Fibroblast of lung (primary cell): Measurements from ENCODE around the gene OR52B6. TPM values are rescaled to one million over a fixed set of nuclear protein-coding genes. Genes with fewer than 3 reads are reported as not detected.
A peak's percentile ranks its signal among the peaks of the same experiment; 100 is the strongest.

ENCODE experiments used
- DNase-seq, 2 donors: peaks; one replicate each; pipeline versions ENCODE4 v3.0.0 to v3.0.0-alpha.2; 2010; ENCODE audit warnings: low read depth in 2 of 2
- H2AFZ ChIP-seq: 2 replicates; pipeline ENCODE4 v1.5.1; 2012; ENCODE audit warnings: low read length, control low read depth, inconsistent platforms
- H3K27ac ChIP-seq: 2 replicates; pipeline ENCODE4 v1.5.1; 2011; ENCODE audit warnings: low read length, control low read depth; ENCODE audit not compliant: insufficient read depth
- H3K27me3 ChIP-seq: 2 replicates; pipeline ENCODE4 v1.5.1; 2011; ENCODE audit warnings: mild to moderate bottlenecking, low read length; ENCODE audit not compliant: control insufficient read depth, insufficient read depth
- H3K36me3 ChIP-seq: 2 replicates; pipeline ENCODE4 v1.5.1; 2011; ENCODE audit warnings: low read length; ENCODE audit not compliant: control insufficient read depth, insufficient read depth
- H3K4me1 ChIP-seq: 2 replicates; pipeline ENCODE4 v1.5.1; 2011; ENCODE audit warnings: low read length; ENCODE audit not compliant: control insufficient read depth, insufficient read depth; ENCODE audit errors: extremely low read depth
- H3K4me2 ChIP-seq: 2 replicates; pipeline ENCODE4 v1.5.1; 2011; ENCODE audit warnings: low read length, control low read depth; ENCODE audit not compliant: insufficient read depth; ENCODE audit errors: extremely low read depth
- H3K4me3 ChIP-seq, 4 experiments: fragments of 200-600 bp in 1 of 4; sonication (generic) in 1 of 4; replicated peaks in 1 of 4; 2 replicates each; pipeline ENCODE4 v1.5.1; 2011 to 2016; ENCODE audit warnings: low read length in 4 of 4, low read depth in 3 of 4, mild to moderate bottlenecking in 3 of 4, control low read depth in 2 of 4, inconsistent platforms in 1 of 4, mixed read lengths in 1 of 4; ENCODE audit not compliant: insufficient read depth in 1 of 4; ENCODE audit errors: control extremely low read depth in 1 of 4
- H3K79me2 ChIP-seq: 2 replicates; pipeline ENCODE4 v1.5.1; 2012; ENCODE audit warnings: mild to moderate bottlenecking, low read length, inconsistent platforms; ENCODE audit not compliant: control insufficient read depth, insufficient read depth
- H3K9ac ChIP-seq: 2 replicates; pipeline ENCODE4 v1.5.1; 2011; ENCODE audit warnings: mild to moderate bottlenecking, low read length, control low read depth; ENCODE audit not compliant: insufficient read depth
- H3K9me3 ChIP-seq: 2 replicates; pipeline ENCODE4 v1.5.1; 2012; ENCODE audit warnings: low read depth, low read length; ENCODE audit not compliant: control insufficient read depth, insufficient read depth
- H4K20me1 ChIP-seq: 2 replicates; pipeline ENCODE4 v1.5.1; 2011; ENCODE audit warnings: low read length; ENCODE audit not compliant: control insufficient read depth, insufficient read depth; ENCODE audit errors: extremely low read depth
- CTCF ChIP-seq, 2 donors: IDR thresholded peaks in 1 of 2; conservative IDR thresholded peaks in 1 of 2; 1 replicate in 1 of 2; 2 replicates in 1 of 2; pipeline ENCODE4 v1.5.1; 2011 to 2012; ENCODE audit warnings: low read length in 2 of 2, control low read depth in 1 of 2, inconsistent platforms in 1 of 2, low read depth in 1 of 2, mild to moderate bottlenecking in 1 of 2
- EZH2 ChIP-seq: IDR thresholded peaks from 2 replicates; pipeline ENCODE4 v1.5.1; 2012; ENCODE audit warnings: low read length, control low read depth, mild to moderate bottlenecking; ENCODE audit errors: missing control alignments
- polyA plus RNA-seq, 2 donors: library from polyadenylated mRNA; depleted of rRNA in 1 of 2; stranded (reverse) in 1 of 2; unstranded in 1 of 2; fragments of >200 nt; gene quantifications; 2 replicates each; pipeline ENCODE4 v1.2.1, GENCODE V29; 2011 to 2012; ENCODE audit warnings: missing spikeins in 1 of 2
- total RNA-seq: library from RNA; depleted of rRNA; stranded (reverse); fragments of >200 nt; gene quantifications from 2 replicates; pipeline ENCODE4 v1.2.1, GENCODE V29; 2014

OR52B6 gene
- total and polyA plus RNA-seq, 2 donors (not counting 1 experiment from before 2014, with no cell fraction given) = not detected

- Histone ChIP-seq H4K20me1 (no peaks in the 10 kb centered on the region), H3K9me3 (no peaks in the 10 kb centered on the region), H3K36me3 (no peaks in the 10 kb centered on the region), H3K27ac (no peak overlapping the region), H3K9ac (no peak overlapping the region), H3K79me2 (no peaks in the 10 kb centered on the region), H3K4me3 (no peak overlapping the region), H3K27me3 (no peaks in the 10 kb centered on the region), H2AFZ (no peak overlapping the region), H3K4me2 (no peak overlapping the region), H3K4me1 (no peaks in the 10 kb centered on the region)
- no peak for DNase-seq
- TF ChIP-seq EZH2 (no peak), CTCF (conservative IDR thresholded peaks at IDR 0.05 in 1 of 2, IDR thresholded peaks at IDR 0.05 in 1 of 2; ENCODE audit: low read depth in 1 of 2, low read length in 2 of 2) (no peak)
Observed at GRCh38 chr11:5591613-5592012, 10.9 kb downstream of the OR52B6 start.

GRCh38 chr11:5592615-5593014 lies 11.9 kb downstream of the OR52B6 start:
- H2AFZ ChIP-seq = no peak overlapping the region
- peaks cover 2% of the 10 kb centered on the region for H3K4me1 ChIP-seq
- no peak for DNase-seq
- no peak overlapping the region for H3K4me2 ChIP-seq
- H3K9ac ChIP-seq = no peak overlapping the region
- H3K27me3 ChIP-seq = no peaks in the 10 kb centered on the region
- TF ChIP-seq EZH2 = no peak
- no peak for TF ChIP-seq CTCF (conservative IDR thresholded peaks at IDR 0.05 in 1 of 2, IDR thresholded peaks at IDR 0.05 in 1 of 2; ENCODE audit: low read depth in 1 of 2, low read length in 2 of 2)
- no peaks in the 10 kb centered on the region for H4K20me1 ChIP-seq
- no peak overlapping the region for H3K27ac ChIP-seq
- H3K79me2 ChIP-seq = no peaks in the 10 kb centered on the region
- H3K4me3 ChIP-seq = no peak overlapping the region
- H3K9me3 ChIP-seq = no peaks in the 10 kb centered on the region
- no peaks in the 10 kb centered on the region for H3K36me3 ChIP-seq

- H3K4me3 ChIP-seq = no peak overlapping the region
- H3K9ac ChIP-seq = no peak overlapping the region
- H2AFZ ChIP-seq = no peak overlapping the region
- H3K79me2 ChIP-seq = peaks cover 2% of the 10 kb centered on the region
- TF ChIP-seq EZH2 (no peak), CTCF (conservative IDR thresholded peaks at IDR 0.05 in 1 of 2, IDR thresholded peaks at IDR 0.05 in 1 of 2; ENCODE audit: low read depth in 1 of 2, low read length in 2 of 2) (no peak)
- H4K20me1 ChIP-seq = no peaks in the 10 kb centered on the region
- H3K9me3 ChIP-seq = no peaks in the 10 kb centered on the region
- no peaks in the 10 kb centered on the region for H3K36me3 ChIP-seq
- no peak overlapping the region for H3K4me2 ChIP-seq
- DNase-seq = peak; percentile 9 to 66
- no peak overlapping the region for H3K27ac ChIP-seq
- peaks cover 7% of the 10 kb centered on the region for H3K4me1 ChIP-seq
- no peaks in the 10 kb centered on the region for H3K27me3 ChIP-seq
Observed at GRCh38 chr11:5593146-5593545, 12.5 kb downstream of the OR52B6 start.
